Hematopoietic multipotent progenitor cell treated with erythropoietin and hydrocortisone succinate and interleukin-3 and kit ligand, for 6 days (in vitro differentiated cells): ENCODE data around the gene MAT2B.
"Not testable (repeated sequence)": the region's sequence is repeated elsewhere in the genome, so short reads cannot be mapped to it uniquely, and the experiment has no call there.

Experiments
- DNase-seq: peaks from one replicate; pipeline ENCODE4 v3.0.0-alpha.2; 2015

MAT2B gene

GRCh38 chr5:163504079-163504931 lies 1.1 kb upstream of the MAT2B start:
- peak; percentile 78 for DNase-seq

- no peak for DNase-seq
Measured at GRCh38 chr5:163505049-163505367, 411 bp upstream of the MAT2B start.

- DNase-seq: peak; percentile 10
Measured at GRCh38 chr5:163506095-163506457, 657 bp downstream of the MAT2B start.

- peak; percentile 29 for DNase-seq
Measured at GRCh38 chr5:163506726-163507125, 1.3 kb downstream of the MAT2B start.

GRCh38 chr5:163508753-163509152 lies 3.3 kb downstream of the MAT2B start:
- DNase-seq: no peak

GRCh38 chr5:163509291-163509951 lies 4.0 kb downstream of the MAT2B start:
- peak; percentile 46 for DNase-seq

GRCh38 chr5:163512526-163512925 lies 7.1 kb downstream of the MAT2B start:
- DNase-seq: no peak

- no peak for DNase-seq
Measured at GRCh38 chr5:163525096-163525495, 19.7 kb downstream of the MAT2B start.

GRCh38 chr5:163529698-163530097 lies 24.3 kb downstream of the MAT2B start:
- DNase-seq: no peak

- DNase-seq: no peak
Measured at GRCh38 chr5:163531272-163531671, 25.9 kb downstream of the MAT2B start.

GRCh38 chr5:163532171-163533084 lies 27.0 kb downstream of the MAT2B start:
- DNase-seq: no peak

GRCh38 chr5:163533223-163533622 lies 27.8 kb downstream of the MAT2B start:
- no peak for DNase-seq

- no peak for DNase-seq
Measured at GRCh38 chr5:163534492-163535094, 29.2 kb downstream of the MAT2B start.

- no peak for DNase-seq
Measured at GRCh38 chr5:163535290-163535689, 29.9 kb downstream of the MAT2B start.

- not testable (repeated sequence) for DNase-seq
Measured at GRCh38 chr5:163536442-163536841, 31.0 kb downstream of the MAT2B start.

GRCh38 chr5:163540696-163541095 lies 35.3 kb downstream of the MAT2B start:
- DNase-seq: no peak

GRCh38 chr5:163542771-163543170 lies 37.4 kb downstream of the MAT2B start:
- no peak for DNase-seq

GRCh38 chr5:163544041-163544440 lies 38.6 kb downstream of the MAT2B start:
- DNase-seq: no peak

GRCh38 chr5:163544836-163545235 lies 39.4 kb downstream of the MAT2B start:
- DNase-seq: no peak

GRCh38 chr5:163548649-163549048 lies 43.2 kb downstream of the MAT2B start:
- DNase-seq: no peak

GRCh38 chr5:163551156-163551555 lies 45.7 kb downstream of the MAT2B start:
- DNase-seq: no peak

GRCh38 chr5:163552536-163552935 lies 47.1 kb downstream of the MAT2B start:
- no peak for DNase-seq

GRCh38 chr5:163561339-163561738 lies 55.9 kb downstream of the MAT2B start:
- DNase-seq: no peak
